Measurements from ENCODE around the gene PLA2G6. TPM values are rescaled to one million over a fixed set of nuclear protein-coding genes. Genes with fewer than 3 reads are reported as not detected.

PLA2G6 gene
- total RNA-seq, 1 experiment from 2014 or later, result 29.9 TPM

DNA sequence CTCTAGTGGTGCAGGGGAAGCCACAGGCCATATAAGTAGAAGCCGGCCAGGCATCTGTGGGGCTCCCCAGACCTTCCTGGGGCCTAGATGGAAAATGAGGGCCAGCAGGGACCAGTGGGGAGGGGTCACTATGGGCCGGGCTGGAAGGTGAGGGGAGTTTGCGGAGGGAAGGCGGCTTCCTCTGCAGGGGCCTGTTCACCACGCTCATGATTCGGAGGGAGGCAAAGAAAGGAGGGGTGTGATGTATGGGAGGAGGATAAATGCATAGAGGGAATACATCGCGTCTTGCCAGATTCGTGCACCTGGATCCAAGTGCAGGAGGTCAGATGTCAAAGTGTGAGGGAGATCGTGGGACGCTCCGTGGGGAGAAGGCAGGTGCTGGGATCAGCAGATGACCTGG is 104.5 kb downstream of the PLA2G6 start:
- no peaks in the 10 kb centered on the region for H3K9me3 Mint-ChIP-seq
- H3K36me3 Mint-ChIP-seq, result peaks cover 2% of the 10 kb centered on the region
- DNase-seq (ENCODE audit: low spot score) (no peak), ATAC-seq (no peak)
- TF ChIP-seq, protein P1, sequence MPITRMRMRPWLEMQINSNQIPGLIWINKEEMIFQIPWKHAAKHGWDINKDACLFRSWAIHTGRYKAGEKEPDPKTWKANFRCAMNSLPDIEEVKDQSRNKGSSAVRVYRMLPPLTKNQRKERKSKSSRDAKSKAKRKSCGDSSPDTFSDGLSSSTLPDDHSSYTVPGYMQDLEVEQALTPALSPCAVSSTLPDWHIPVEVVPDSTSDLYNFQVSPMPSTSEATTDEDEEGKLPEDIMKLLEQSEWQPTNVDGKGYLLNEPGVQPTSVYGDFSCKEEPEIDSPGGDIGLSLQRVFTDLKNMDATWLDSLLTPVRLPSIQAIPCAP (CRISPR knock-in tag; IDR thresholded peaks at IDR 0.05), result no peak
- TF ChIP-seq NFYB (CRISPR knock-in tag; conservative IDR thresholded peaks at IDR 0.05; ENCODE audit: low read depth) (no peak), HMGXB4 (CRISPR knock-in tag; IDR thresholded peaks at IDR 0.05) (no peak), NR3C1 (CRISPR knock-in tag; conservative IDR thresholded peaks at IDR 0.05; ENCODE audit: low read depth) (no peak), TEAD4 (CRISPR knock-in tag; IDR thresholded peaks at IDR 0.05) (no peak), ZNF416 (CRISPR knock-in tag; IDR thresholded peaks at IDR 0.05) (no peak), EMX1 (CRISPR knock-in tag; IDR thresholded peaks at IDR 0.05) (no peak)
- H3K27ac Mint-ChIP-seq, result no peak overlapping the region
- ChIA-PET POLR2A (no interaction called here), CTCF (interaction anchor here (14.3 kb wide), 1 partner anchor 24 kb away, joined by 183 read pairs; no protein-coding TSS in a partner anchor)
- peaks cover 18% of the 10 kb centered on the region for H3K27me3 Mint-ChIP-seq (ENCODE audit: low read depth)
- H3K4me3 Mint-ChIP-seq, result no peak overlapping the region
- peaks cover 2% of the 10 kb centered on the region; the same call in 1 of the 2 replicates for H3K4me1 Mint-ChIP-seq

GRCh38 chr22:38075961-38076360 is 105.7 kb downstream of the PLA2G6 start:
- Mint-ChIP-seq H3K27ac (no peak overlapping the region), H3K4me3 (no peak overlapping the region), H3K9me3 (no peaks in the 10 kb centered on the region), H3K4me1 (peaks cover 2% of the 10 kb centered on the region; the same call in 1 of the 2 replicates), H3K27me3 (ENCODE audit: low read depth) (peaks cover 12% of the 10 kb centered on the region), H3K36me3 (peaks cover 2% of the 10 kb centered on the region)
- TF ChIP-seq, protein P2, sequence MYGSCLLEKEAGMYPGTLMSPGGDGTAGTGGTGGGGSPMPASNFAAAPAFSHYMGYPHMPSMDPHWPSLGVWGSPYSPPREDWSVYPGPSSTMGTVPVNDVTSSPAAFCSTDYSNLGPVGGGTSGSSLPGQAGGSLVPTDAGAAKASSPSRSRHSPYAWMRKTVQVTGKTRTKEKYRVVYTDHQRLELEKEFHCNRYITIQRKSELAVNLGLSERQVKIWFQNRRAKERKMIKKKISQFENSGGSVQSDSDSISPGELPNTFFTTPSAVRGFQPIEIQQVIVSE (CRISPR knock-in tag; IDR thresholded peaks at IDR 0.05; ENCODE audit: borderline replicate concordance), result no peak
- no peak for TF ChIP-seq STAT6 (CRISPR knock-in tag; conservative IDR thresholded peaks at IDR 0.05; ENCODE audit: low read depth)
- TF ChIP-seq, protein P3, sequence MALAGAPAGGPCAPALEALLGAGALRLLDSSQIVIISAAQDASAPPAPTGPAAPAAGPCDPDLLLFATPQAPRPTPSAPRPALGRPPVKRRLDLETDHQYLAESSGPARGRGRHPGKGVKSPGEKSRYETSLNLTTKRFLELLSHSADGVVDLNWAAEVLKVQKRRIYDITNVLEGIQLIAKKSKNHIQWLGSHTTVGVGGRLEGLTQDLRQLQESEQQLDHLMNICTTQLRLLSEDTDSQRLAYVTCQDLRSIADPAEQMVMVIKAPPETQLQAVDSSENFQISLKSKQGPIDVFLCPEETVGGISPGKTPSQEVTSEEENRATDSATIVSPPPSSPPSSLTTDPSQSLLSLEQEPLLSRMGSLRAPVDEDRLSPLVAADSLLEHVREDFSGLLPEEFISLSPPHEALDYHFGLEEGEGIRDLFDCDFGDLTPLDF (CRISPR knock-in tag; IDR thresholded peaks at IDR 0.05), result no peak
- TF ChIP-seq NFATC4 (CRISPR knock-in tag; IDR thresholded peaks at IDR 0.05), result no peak
- TF ChIP-seq NR1H2 (CRISPR knock-in tag; IDR thresholded peaks at IDR 0.05), result no peak
- TF ChIP-seq SMAD4 (CRISPR knock-in tag; IDR thresholded peaks at IDR 0.05), result no peak
- TF ChIP-seq ELF4 (CRISPR knock-in tag; IDR thresholded peaks at IDR 0.05; ENCODE audit: low read depth), result no peak
- TF ChIP-seq, protein P4, sequence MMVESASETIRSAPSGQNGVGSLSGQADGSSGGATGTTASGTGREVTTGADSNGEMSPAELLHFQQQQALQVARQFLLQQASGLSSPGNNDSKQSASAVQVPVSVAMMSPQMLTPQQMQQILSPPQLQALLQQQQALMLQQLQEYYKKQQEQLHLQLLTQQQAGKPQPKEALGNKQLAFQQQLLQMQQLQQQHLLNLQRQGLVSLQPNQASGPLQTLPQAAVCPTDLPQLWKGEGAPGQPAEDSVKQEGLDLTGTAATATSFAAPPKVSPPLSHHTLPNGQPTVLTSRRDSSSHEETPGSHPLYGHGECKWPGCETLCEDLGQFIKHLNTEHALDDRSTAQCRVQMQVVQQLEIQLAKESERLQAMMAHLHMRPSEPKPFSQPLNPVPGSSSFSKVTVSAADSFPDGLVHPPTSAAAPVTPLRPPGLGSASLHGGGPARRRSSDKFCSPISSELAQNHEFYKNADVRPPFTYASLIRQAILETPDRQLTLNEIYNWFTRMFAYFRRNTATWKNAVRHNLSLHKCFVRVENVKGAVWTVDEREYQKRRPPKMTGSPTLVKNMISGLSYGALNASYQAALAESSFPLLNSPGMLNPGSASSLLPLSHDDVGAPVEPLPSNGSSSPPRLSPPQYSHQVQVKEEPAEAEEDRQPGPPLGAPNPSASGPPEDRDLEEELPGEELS (CRISPR knock-in tag; IDR thresholded peaks at IDR 0.05), result no peak
- no peak for TF ChIP-seq NR2C2 (CRISPR knock-in tag; IDR thresholded peaks at IDR 0.05)
- TF ChIP-seq, protein P5, sequence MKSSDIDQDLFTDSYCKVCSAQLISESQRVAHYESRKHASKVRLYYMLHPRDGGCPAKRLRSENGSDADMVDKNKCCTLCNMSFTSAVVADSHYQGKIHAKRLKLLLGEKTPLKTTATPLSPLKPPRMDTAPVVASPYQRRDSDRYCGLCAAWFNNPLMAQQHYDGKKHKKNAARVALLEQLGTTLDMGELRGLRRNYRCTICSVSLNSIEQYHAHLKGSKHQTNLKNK (CRISPR knock-in tag; IDR thresholded peaks at IDR 0.05), result no peak
- TF ChIP-seq CTCF (IDR thresholded peaks at IDR 0.05), result no peak
- ATAC-seq (no peak), DNase-seq (ENCODE audit: low spot score) (no peak)
- ChIA-PET CTCF (interaction anchor here (3.4 kb wide), 1 partner anchor 22 kb away, joined by 41 read pairs; no protein-coding TSS in a partner anchor), POLR2A (interaction anchor here (1.2 kb wide), 1 partner anchor 22 kb away, joined by 3 read pairs; no protein-coding TSS in a partner anchor)
